HG03045 (cell line): Measurements from ENCODE around the gene MITF.

Experiments used
- ATAC-seq: cut with Tn5 transposase; IDR thresholded peaks from one replicate; pipeline ENCODE4 v1.9.1; 2021; ENCODE audit warnings: mild to moderate bottlenecking, moderate library complexity; ENCODE audit not compliant: unreplicated experiment

Gene MITF

GRCh38 chr3:69725994-69726571 lies 13.2 kb upstream of the MITF start:
- no peak for ATAC-seq

- no peak for ATAC-seq
These were observed 9.9 kb upstream of the MITF start for GRCh38 chr3:69729147-69729919.

GRCh38 chr3:69731080-69731479 lies 8.2 kb upstream of the MITF start:
- ATAC-seq: no peak

GRCh38 chr3:69735893-69736292 lies 3.4 kb upstream of the MITF start:
- no peak for ATAC-seq

- no peak for ATAC-seq
These were observed 1.9 kb upstream of the MITF start for GRCh38 chr3:69737392-69737791.

- ATAC-seq: no peak
These were observed 949 bp upstream of the MITF start for GRCh38 chr3:69738315-69738714.

GRCh38 chr3:69738859-69739203 lies 433 bp upstream of the MITF start:
- no peak for ATAC-seq

GRCh38 chr3:69740103-69741021 lies 1.1 kb downstream of the MITF start:
- no peak for ATAC-seq

GRCh38 chr3:69741032-69741767 lies 1.9 kb downstream of the MITF start:
- no peak for ATAC-seq

- ATAC-seq: no peak
These were observed 3.1 kb downstream of the MITF start for GRCh38 chr3:69742391-69742790.

- no peak for ATAC-seq
These were observed 5.0 kb downstream of the MITF start for GRCh38 chr3:69743975-69744906.

GRCh38 chr3:69745505-69745904 lies 6.2 kb downstream of the MITF start:
- no peak for ATAC-seq

- no peak for ATAC-seq
These were observed 6.9 kb downstream of the MITF start for GRCh38 chr3:69746119-69746518.

GRCh38 chr3:69747511-69748258 lies 8.4 kb downstream of the MITF start:
- ATAC-seq: no peak

- no peak for ATAC-seq
These were observed 9.2 kb downstream of the MITF start for GRCh38 chr3:69748503-69748902.

GRCh38 chr3:69749461-69749860 lies 10.2 kb downstream of the MITF start:
- ATAC-seq: no peak

- no peak for ATAC-seq
These were observed 11.3 kb downstream of the MITF start for GRCh38 chr3:69750549-69750948.

- no peak for ATAC-seq
These were observed 11.8 kb downstream of the MITF start for GRCh38 chr3:69751074-69751476.

GRCh38 chr3:69752241-69752640 lies 13.0 kb downstream of the MITF start:
- no peak for ATAC-seq
